GM12878 (cell line): ENCODE data around the gene MRPL55. TPM values are rescaled to one million over a fixed set of nuclear protein-coding genes. Genes with fewer than 3 reads are reported as not detected.

Experiments used
- ATAC-seq: fragments of 200-7000 bp; cut with Tn5 transposase; 3 replicates; pipeline ENCODE4 v1.9.1; 2020; ENCODE audit warnings: mild to moderate bottlenecking, moderate library complexity
- BruUV-seq: library from RNA; stranded (reverse); fragments of 400-500 nt; replicated peaks from 2 replicates; lab custom pipeline; 2021; lab: Mats Ljungman, UMichigan
- CTCF ChIA-PET: fragments of 300-600 bp; sonication (Branson Sonifier 250); formaldehyde crosslinking; extraction: SDS; loops from one replicate; lab custom pipeline; 2021; ENCODE audit warnings: inconsistent platforms; lab: Yijun Ruan, JAX
- POLR2A ChIA-PET: fragments of 350-600 bp; formaldehyde crosslinking; extraction: SDS; loops from one replicate; lab custom pipeline; 2021; ENCODE audit warnings: inconsistent platforms; lab: Charles Lee
- RAD21 ChIA-PET: fragments of 300-600 bp; sonication (Branson Sonifier 250); formaldehyde crosslinking; loops from one replicate; lab custom pipeline; 2023; ENCODE audit warnings: antibody characterized with exemption; ENCODE audit not compliant: unreplicated experiment; lab: Charles Lee
- SMC1A ChIA-PET: fragments of 300-600 bp; sonication (Branson Sonifier 250); formaldehyde crosslinking; loops from one replicate; lab custom pipeline; 2023; ENCODE audit not compliant: unreplicated experiment, uncharacterized antibody; lab: Charles Lee
- DNase-seq: peaks from one replicate; pipeline ENCODE4 v3.0.0-alpha.2; 2011; ENCODE audit warnings: low read depth, low spot score
- FAIRE-seq: peaks from 3 replicates; lab custom pipeline; 2011; peaks lifted over from hg19 to GRCh38; lab: Jason Lieb, UNC
- H2AFZ ChIP-seq: 2 replicates; pipeline ENCODE4 v1.6.0; 2011; ENCODE audit warnings: low read depth, low read length, control low read depth; ENCODE audit not compliant: control insufficient read depth
- H3K27ac ChIP-seq: 2 replicates; pipeline ENCODE4 v1.5.1; 2011; ENCODE audit warnings: control low read depth; ENCODE audit not compliant: control insufficient read depth, insufficient read depth
- H3K27me3 ChIP-seq, 2 experiments: replicated peaks in 1 of 2; 2 replicates each; pipeline versions ENCODE4 v1.6.0 to v1.6.1; 2011; ENCODE audit warnings: low read length in 1 of 2; ENCODE audit not compliant: control insufficient read depth in 2 of 2, insufficient read depth in 2 of 2
- H3K36me3 ChIP-seq, 2 experiments: 2 replicates each; pipeline ENCODE4 v1.5.1; 2011; ENCODE audit warnings: low read length in 1 of 2; ENCODE audit not compliant: control insufficient read depth in 2 of 2, insufficient read depth in 2 of 2
- H3K4me1 ChIP-seq: 2 replicates; pipeline ENCODE4 v1.6.1; 2011; ENCODE audit warnings: mild to moderate bottlenecking, low read length, moderate library complexity, mixed read lengths; ENCODE audit not compliant: control insufficient read depth, insufficient read depth
- H3K4me2 ChIP-seq: 2 replicates; pipeline ENCODE4 v1.6.0; 2011; ENCODE audit warnings: control low read depth; ENCODE audit not compliant: control insufficient read depth, insufficient read depth
- H3K4me3 ChIP-seq: fragments of 200-600 bp; sonication (generic); 2 replicates; pipeline ENCODE4 v1.5.1; 2016
- H3K79me2 ChIP-seq: 2 replicates; pipeline ENCODE4 v1.6.0; 2011; ENCODE audit warnings: low read length; ENCODE audit not compliant: control insufficient read depth, insufficient read depth
- H3K9ac ChIP-seq: 2 replicates; pipeline ENCODE4 v1.8.0; 2011; ENCODE audit warnings: low read length, control low read depth, mixed read lengths; ENCODE audit not compliant: control insufficient read depth, insufficient read depth
- H3K9me3 ChIP-seq: replicated peaks from 3 replicates; pipeline ENCODE4 v1.5.1; 2011; ENCODE audit warnings: mild to moderate bottlenecking, low read length; ENCODE audit not compliant: control insufficient read depth, insufficient read depth
- H4K20me1 ChIP-seq: 2 replicates; pipeline ENCODE4 v1.6.0; 2011; ENCODE audit not compliant: control insufficient read depth, insufficient read depth
- BCL11A ChIP-seq: IDR thresholded peaks from 2 replicates; pipeline ENCODE4 v1.6.1; 2011; ENCODE audit warnings: low read depth, low read length
- IRF5 ChIP-seq: fragments of 450-650 bp; IDR thresholded peaks from 2 replicates; pipeline ENCODE4 v1.6.1; 2017; ENCODE audit warnings: borderline replicate concordance
- JUND ChIP-seq: IDR thresholded peaks from 2 replicates; pipeline ENCODE4 v1.6.1; 2012; ENCODE audit warnings: low read depth, mild to moderate bottlenecking, low read length, improper control_type of control experiment, moderate library complexity
- NFIC ChIP-seq: IDR thresholded peaks from 2 replicates; pipeline ENCODE4 v1.6.1; 2012; ENCODE audit warnings: low read depth, mild to moderate bottlenecking, inconsistent platforms, low read length, moderate library complexity
- POLR2A ChIP-seq: IDR thresholded peaks from 2 replicates; pipeline ENCODE4 v1.6.1; 2011; ENCODE audit warnings: low read depth, mild to moderate bottlenecking, low read length
- TBL1XR1 ChIP-seq: IDR thresholded peaks from 2 replicates; pipeline ENCODE4 v1.6.1; 2012; ENCODE audit warnings: low read depth, low read length, improper control_type of control experiment
- USF2 ChIP-seq: IDR thresholded peaks from 2 replicates; pipeline ENCODE4 v1.6.1; 2011; ENCODE audit warnings: low read depth, low read length, improper control_type of control experiment, borderline replicate concordance
- ZNF274 ChIP-seq: IDR thresholded peaks from one replicate; pipeline ENCODE4 v1.8.0; 2011; ENCODE audit not compliant: insufficient read length, insufficient read depth
- WGBS: methylation state at CpG from one replicate; pipeline ENCODE4 v1.1.6; 2016; ENCODE audit warnings: low lambda C conversion rate; ENCODE audit not compliant: insufficient replicate concordance, insufficient coverage; ENCODE audit errors: missing lambda C conversion rate; 5-methylcytosine and 5-hydroxymethylcytosine counted together
- in situ Hi-C: fragments of 300-500 bp; cut with MboI; formaldehyde crosslinking; loops from 9 replicates; pipeline ENCODE4 v1.14.3; 2018; ENCODE audit warnings: mixed read lengths
- intact Hi-C: fragments of 100-400 bp; cut with micrococcal nuclease; formaldehyde crosslinking; loops from one replicate; pipeline ENCODE4 v1.14.2; 2022; ENCODE audit not compliant: unreplicated experiment
- polyA plus RNA-seq, 11 experiments: library from polyadenylated mRNA; depleted of rRNA in 4 of 11; unstranded in 6 of 11; stranded (reverse) in 5 of 11; fragments of >200 nt; fragmentation: Nextera tagmentation in 4 of 11; fragmentation: Illumina TruSeq in 1 of 11; extraction: Ambion mirVana in 4 of 11; extraction: Trizol in 1 of 11; gene quantifications; 1 replicate in 1 of 11; 2 replicates in 10 of 11; pipeline versions ENCODE4 v1.2.1 to v1.2.3, GENCODE V29; 2011 to 2016; ENCODE audit warnings: inconsistent platforms in 2 of 11, missing spikeins in 2 of 11, low read depth in 1 of 11
- total RNA-seq, 4 experiments: library from RNA; depleted of rRNA in 3 of 4; stranded (reverse); fragments of >200 nt in 3 of 4; fragmentation: Illumina TruSeq in 1 of 4; extraction: Trizol in 1 of 4; gene quantifications; 2 replicates each; pipeline versions ENCODE4 v1.2.1 to v1.2.3, GENCODE V29; 2013 to 2021

Gene MRPL55
- total and polyA plus RNA-seq, 10 of the 15 experiments (the other 5 are each of a cell fraction or from before 2014, with no cell fraction given): 15.1 to 143 (median 55.8) TPM

DNA sequence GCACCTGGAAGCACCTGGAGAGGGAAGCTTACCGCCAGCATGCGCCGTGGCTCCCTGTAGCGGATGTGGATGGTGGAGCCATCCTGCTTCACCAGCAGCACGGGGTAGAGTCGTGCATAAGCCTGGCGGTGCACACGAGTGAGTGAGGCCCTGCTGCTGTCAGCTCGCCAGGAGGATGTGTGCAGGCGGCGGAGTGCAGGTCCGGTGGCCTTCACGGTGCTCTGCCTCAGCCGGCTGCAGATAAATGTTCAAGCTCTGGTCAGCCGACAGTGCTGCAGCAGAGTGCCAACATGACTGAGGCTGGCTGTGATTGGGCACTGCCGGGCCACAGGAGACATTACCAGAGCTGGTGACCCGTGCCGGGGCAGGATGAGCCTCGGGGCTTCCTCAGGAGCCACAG lies 1.5 kb downstream of the MRPL55 start:
- Histone ChIP-seq H3K4me3 (peak overlapping the region; percentile 93; the same call in 1 of the 2 replicates), H3K4me2 (no peak overlapping the region; the same call in 1 of the 2 replicates), H3K79me2 (peaks cover 22% of the 10 kb centered on the region), H3K9ac (no peak overlapping the region; the same call in 1 of the 2 replicates), H3K4me1 (peaks cover 17% of the 10 kb centered on the region), H3K27ac (no peak overlapping the region), H3K36me3 (peaks cover 4 to 5% of the 10 kb centered on the region in 2 experiments; a peak in 3 of 4 replicates), H3K27me3 (no peaks in the 10 kb centered on the region), H2AFZ (no peak overlapping the region), H3K9me3 (no peaks in the 10 kb centered on the region), H4K20me1 (no peaks in the 10 kb centered on the region)
- 88% methylated on average over 19 of the region's 19 CpGs for WGBS
- ChIA-PET CTCF (no interaction called here), RAD21 (no interaction called here), SMC1A (no interaction called here), POLR2A (no interaction called here)
- FAIRE-seq (no peak), DNase-seq (no peak), ATAC-seq (no peak)
- intact Hi-C loops (loop anchor here (2.0 kb wide), 1 partner anchor 33 kb away; the partner anchor contains the start of gene GUK1), in situ Hi-C loops (no loop called here)
- TF ChIP-seq POLR2A (0 out of 2 replicates have a peak, but pooled peaks have one; percentile 26), IRF5 (no peak)
- BruUV-seq: no TSS peak

DNA sequence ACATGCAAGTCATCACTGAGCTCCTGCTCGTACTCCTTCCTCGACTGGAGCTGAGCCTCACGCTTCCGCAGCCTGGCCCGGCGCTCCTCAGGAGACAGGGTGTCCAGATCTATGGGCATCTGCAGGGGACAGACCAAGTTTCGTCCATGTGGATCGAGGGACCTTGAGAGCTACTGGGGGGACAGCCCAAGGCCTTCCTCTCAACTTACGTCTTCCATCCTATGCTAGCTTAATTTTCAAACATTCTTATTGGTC lies 2.4 kb downstream of the MRPL55 start:
- DNase-seq (no peak), ATAC-seq (no peak)
- ChIA-PET RAD21 (no interaction called here), CTCF (interaction anchor here (0.6 to 0.8 kb wide), 2 partner anchors 13 to 60 kb away, joined by 3 read pairs; no protein-coding TSS in a partner anchor), POLR2A (interaction anchor here (1.1 to 1.5 kb wide), 2 partner anchors 23 to 25 kb away, joined by 4 read pairs; partner anchors contain the start of gene ARF1)
- in situ Hi-C loops (no loop called here), intact Hi-C loops (no loop called here)
- Histone ChIP-seq H4K20me1 (no peaks in the 10 kb centered on the region), H3K9ac (no peak overlapping the region), H2AFZ (no peak overlapping the region), H3K27me3 (no peaks in the 10 kb centered on the region), H3K79me2 (peaks cover 27% of the 10 kb centered on the region), H3K4me2 (no peak overlapping the region), H3K36me3 (peaks cover 4 to 5% of the 10 kb centered on the region in 2 experiments; a peak in 3 of 4 replicates), H3K4me3 (no peak overlapping the region)
- no TSS peak for BruUV-seq
- TF ChIP-seq ZNF274: no peak
- no peak for TF ChIP-seq TBL1XR1
- TF ChIP-seq BCL11A: no peak
- TF ChIP-seq JUND: no peak
- no peak for TF ChIP-seq NFIC
- no peak for TF ChIP-seq USF2
- TF ChIP-seq, all 136 proteins: peak for 0
- no peak for FAIRE-seq
- Histone ChIP-seq H3K4me1 (peaks cover 17% of the 10 kb centered on the region), H3K27ac (no peak overlapping the region), H3K9me3 (no peaks in the 10 kb centered on the region)
- SMC1A ChIA-PET: interaction anchor here (1.4 kb wide), 1 partner anchor 20 kb away, joined by 4 read pairs; no protein-coding TSS in a partner anchor
- WGBS: 97% methylated on average over 9 of the region's 9 CpGs
